H9 (cell line): ENCODE measurements around the gene ITIH4. TPM values are rescaled to one million over a fixed set of nuclear protein-coding genes. Genes with fewer than 3 reads are reported as not detected.

Experiments used
- DNase-seq: peaks from one replicate; pipeline ENCODE4 v3.0.0-alpha.2; 2017
- H2AFZ ChIP-seq: one replicate; pipeline ENCODE4 v1.6.1; 2013; ENCODE audit warnings: mild to moderate bottlenecking, low read length, control low read depth, moderate library complexity
- H2AK5ac ChIP-seq: 2 replicates; pipeline ENCODE4 v1.6.1; 2013; ENCODE audit warnings: low read length, control low read depth, mixed read lengths; ENCODE audit not compliant: insufficient read length
- H2BK120ac ChIP-seq: one replicate; pipeline ENCODE4 v1.6.1; 2013; ENCODE audit warnings: low read depth, mild to moderate bottlenecking, low read length, control low read depth, inconsistent platforms; ENCODE audit not compliant: poor library complexity, severe bottlenecking
- H2BK12ac ChIP-seq: 2 replicates; pipeline ENCODE4 v1.6.1; 2013; ENCODE audit warnings: low read length, control low read depth, mixed read lengths, low read depth; ENCODE audit not compliant: insufficient read length
- H2BK15ac ChIP-seq: 2 replicates; pipeline ENCODE4 v1.6.1; 2013; ENCODE audit warnings: low read depth, low read length, control low read depth
- H2BK20ac ChIP-seq: one replicate; pipeline ENCODE4 v1.6.1; 2013; ENCODE audit warnings: low read depth, mild to moderate bottlenecking, low read length, control low read depth, inconsistent platforms; ENCODE audit not compliant: poor library complexity, severe bottlenecking
- H2BK5ac ChIP-seq: 2 replicates; pipeline ENCODE4 v1.6.1; 2013; ENCODE audit warnings: low read length, control low read depth, mixed read lengths; ENCODE audit not compliant: insufficient read length
- H3K14ac ChIP-seq: 2 replicates; pipeline ENCODE4 v1.6.1; 2013; ENCODE audit warnings: low read length, control low read depth; ENCODE audit not compliant: insufficient read depth
- H3K18ac ChIP-seq: 2 replicates; pipeline ENCODE4 v1.6.1; 2013; ENCODE audit warnings: low read depth, mild to moderate bottlenecking, mixed read lengths, low read length, control low read depth; ENCODE audit not compliant: insufficient read length
- H3K23ac ChIP-seq: 2 replicates; pipeline ENCODE4 v1.6.1; 2013; ENCODE audit warnings: low read length, control low read depth, mixed read lengths, low read depth; ENCODE audit not compliant: insufficient read length
- H3K23me2 ChIP-seq: 2 replicates; pipeline ENCODE4 v1.6.1; 2013; ENCODE audit warnings: low read depth, mild to moderate bottlenecking, mixed read lengths, low read length, control low read depth; ENCODE audit not compliant: insufficient read length, poor library complexity, severe bottlenecking
- H3K27ac ChIP-seq: 2 replicates; pipeline ENCODE4 v1.5.1; 2013; ENCODE audit warnings: low read length, control low read depth, mixed read lengths, low read depth; ENCODE audit not compliant: insufficient read length
- H3K27me3 ChIP-seq: 2 replicates; pipeline ENCODE4 v1.6.1; 2013; ENCODE audit warnings: low read length, control low read depth, inconsistent platforms; ENCODE audit not compliant: insufficient read depth
- H3K4ac ChIP-seq: 2 replicates; pipeline ENCODE4 v1.6.1; 2013; ENCODE audit warnings: low read depth, mild to moderate bottlenecking, control low read depth, inconsistent platforms, low read length, moderate library complexity
- H3K4me1 ChIP-seq: 2 replicates; pipeline ENCODE4 v1.6.1; 2013; ENCODE audit warnings: low read length, control low read depth, inconsistent platforms; ENCODE audit not compliant: insufficient read depth
- H3K4me2 ChIP-seq: 2 replicates; pipeline ENCODE4 v1.6.1; 2013; ENCODE audit warnings: low read length, control low read depth, mixed read lengths; ENCODE audit not compliant: insufficient read length, insufficient read depth
- H3K56ac ChIP-seq: 2 replicates; pipeline ENCODE4 v1.6.1; 2013; ENCODE audit warnings: low read depth, mild to moderate bottlenecking, mixed read lengths, low read length, control low read depth; ENCODE audit not compliant: insufficient read length
- H3K79me1 ChIP-seq: 2 replicates; pipeline ENCODE4 v1.6.1; 2013; ENCODE audit warnings: low read depth, mild to moderate bottlenecking, moderate library complexity, low read length, control low read depth, inconsistent platforms; ENCODE audit not compliant: insufficient read depth, poor library complexity, severe bottlenecking
- H3K79me2 ChIP-seq: 2 replicates; pipeline ENCODE4 v1.6.1; 2013; ENCODE audit warnings: low read length, control low read depth, inconsistent platforms; ENCODE audit not compliant: insufficient read depth
- H3K9ac ChIP-seq: 2 replicates; pipeline ENCODE4 v1.6.1; 2013; ENCODE audit warnings: low read length, control low read depth, mixed read lengths; ENCODE audit not compliant: insufficient read length; ENCODE audit errors: extremely low read depth
- H3K9me3 ChIP-seq: one replicate; pipeline ENCODE4 v1.6.1; 2013; ENCODE audit warnings: low read depth, low read length, inconsistent platforms; ENCODE audit not compliant: control insufficient read depth
- H3T11ph ChIP-seq: one replicate; pipeline ENCODE4 v1.6.1; 2013; ENCODE audit warnings: mild to moderate bottlenecking, low read length, control low read depth, inconsistent platforms
- H4K20me1 ChIP-seq: one replicate; pipeline ENCODE4 v1.6.1; 2013; ENCODE audit not compliant: control insufficient read depth, insufficient read length, insufficient read depth
- H4K5ac ChIP-seq: 2 replicates; pipeline ENCODE4 v1.6.1; 2013; ENCODE audit warnings: low read depth, mild to moderate bottlenecking, mixed read lengths, low read length, control low read depth; ENCODE audit not compliant: insufficient read length
- H4K8ac ChIP-seq: replicated peaks from 2 replicates; pipeline ENCODE4 v1.6.1; 2013; ENCODE audit warnings: low read length, control low read depth, mixed read lengths, low read depth; ENCODE audit not compliant: insufficient read length
- H4K91ac ChIP-seq: 2 replicates; pipeline ENCODE4 v1.6.1; 2013; ENCODE audit warnings: low read depth, mild to moderate bottlenecking, moderate library complexity, mixed read lengths, low read length, control low read depth; ENCODE audit not compliant: insufficient read length
- H3K27ac Mint-ChIP-seq, 3 experiments: 2 replicates in 2 of 3; 3 replicates in 1 of 3; pipeline ENCODE4 v1.8.0; 2020 to 2021; ENCODE audit warnings: mixed read lengths in 3 of 3, mild to moderate bottlenecking in 1 of 3, moderate library complexity in 1 of 3
- H3K27me3 Mint-ChIP-seq: 2 replicates; pipeline ENCODE4 v1.8.0; 2021; ENCODE audit warnings: low read depth, mild to moderate bottlenecking, moderate library complexity, mixed read lengths
- H3K36me3 Mint-ChIP-seq, 3 experiments: 2 replicates in 2 of 3; 3 replicates in 1 of 3; pipeline ENCODE4 v1.8.0; 2020 to 2021; ENCODE audit warnings: low read depth in 3 of 3, mixed read lengths in 3 of 3; ENCODE audit not compliant: insufficient read depth in 1 of 3
- H3K4me1 Mint-ChIP-seq, 2 experiments: 2 replicates each; pipeline ENCODE4 v1.8.0; 2020; ENCODE audit warnings: mixed read lengths in 2 of 2
- H3K4me3 Mint-ChIP-seq, 2 experiments: 2 replicates in 1 of 2; 3 replicates in 1 of 2; pipeline ENCODE4 v1.8.0; 2020 to 2021; ENCODE audit warnings: mild to moderate bottlenecking in 2 of 2, mixed read lengths in 2 of 2, moderate library complexity in 1 of 2
- H3K9me3 Mint-ChIP-seq, 2 experiments: 2 replicates in 1 of 2; 3 replicates in 1 of 2; pipeline ENCODE4 v1.8.0; 2020; ENCODE audit warnings: mild to moderate bottlenecking in 2 of 2, mixed read lengths in 2 of 2, moderate library complexity in 1 of 2
- CTCF ChIP-seq: fragments of 200-600 bp; sonication (generic); conservative IDR thresholded peaks from 3 replicates; pipeline ENCODE4 v1.8.0; 2021; ENCODE audit warnings: antibody characterized with exemption, mild to moderate bottlenecking
- WGBS: extraction: QIAGEN DNeasy Blood & Tissue Kit; methylation state at CpG from one replicate; pipeline ENCODE4 v1.1.7; 2013; ENCODE audit warnings: missing lambda C conversion rate, low lambda C conversion rate, mixed read lengths; ENCODE audit not compliant: insufficient read length; ENCODE audit errors: extremely low coverage; 5-methylcytosine and 5-hydroxymethylcytosine counted together
- total RNA-seq: library from RNA; stranded (reverse); gene quantifications from 2 replicates; pipeline ENCODE4 v1.2.1, GENCODE V29; 2021

Gene ITIH4
- total RNA-seq, 1 experiment from 2014 or later, result 3.0 TPM

- Histone ChIP-seq H3K79me2 (no peaks in the 10 kb centered on the region), H3K23me2 (no peaks in the 10 kb centered on the region), H3K4me1 (no peaks in the 10 kb centered on the region), H3K23ac (no peak overlapping the region), H2BK15ac (no peak overlapping the region), H2BK120ac (no peak overlapping the region), H3K9me3 (no peaks in the 10 kb centered on the region), H2AFZ (no peak overlapping the region), H3K56ac (no peak overlapping the region), H3K79me1 (no peaks in the 10 kb centered on the region), H2BK5ac (no peak overlapping the region), H2AK5ac (no peak overlapping the region), H4K8ac (no peak overlapping the region), H3K27ac (no peak overlapping the region), H3K9ac (no peak overlapping the region), H3K4ac (no peak overlapping the region), H3T11ph (no peak overlapping the region), H3K18ac (no peak overlapping the region), H3K14ac (peak overlapping the region; percentile 19; the same call in 1 of the 2 replicates), H3K4me2 (no peak overlapping the region), H4K91ac (no peak overlapping the region), H2BK20ac (no peak overlapping the region), H3K27me3 (no peaks in the 10 kb centered on the region; the same call in 1 of the 2 replicates), H4K5ac (no peak overlapping the region), H2BK12ac (no peak overlapping the region), H4K20me1 (no peaks in the 10 kb centered on the region)
- Mint-ChIP-seq H3K4me1 (peaks cover 7 to 14% of the 10 kb centered on the region in 2 experiments), H3K36me3 (no peaks in the 10 kb centered on the region; a peak in 2 of 7 replicates), H3K27me3 (no peaks in the 10 kb centered on the region; the same call in 1 of the 2 replicates), H3K4me3 (no peak overlapping the region), H3K9me3 (no peaks in the 10 kb centered on the region), H3K27ac (0 out of 7 replicates have a peak overlapping the region, but pooled peaks of 1 of the 3 experiments have one; percentile 40)
- WGBS, result no CpG with 5 or more reads among the region's 9 CpGs
- TF ChIP-seq CTCF, result no peak
- no peak for DNase-seq
Observed at GRCh38 chr3:52827441-52827840, 3.0 kb downstream of the ITIH4 start.
